Measurements from ENCODE around the gene BOC.

DNA sequence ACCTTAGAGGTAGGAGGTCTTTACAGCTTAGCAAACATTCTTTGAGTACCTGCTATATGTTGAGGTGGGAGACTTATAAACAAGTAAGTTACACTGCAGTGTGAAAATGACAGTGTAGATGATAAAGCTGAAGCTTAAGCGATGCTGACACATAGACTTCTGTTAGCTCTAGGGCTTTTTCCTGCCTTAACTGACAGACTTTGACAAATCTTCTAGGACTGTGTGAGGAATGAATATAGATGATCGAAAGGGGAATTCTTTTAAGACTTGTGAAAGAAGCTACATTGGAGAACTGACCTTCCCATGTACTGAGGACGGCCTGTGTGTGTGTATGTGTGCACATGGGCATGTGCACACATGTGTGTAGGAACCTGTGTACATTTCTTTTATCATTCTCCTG is 22.7 kb downstream of the BOC start:
- no peak for TF ChIP-seq POLR2A (IDR thresholded peaks at IDR 0.05)
- TF ChIP-seq, protein P1, sequence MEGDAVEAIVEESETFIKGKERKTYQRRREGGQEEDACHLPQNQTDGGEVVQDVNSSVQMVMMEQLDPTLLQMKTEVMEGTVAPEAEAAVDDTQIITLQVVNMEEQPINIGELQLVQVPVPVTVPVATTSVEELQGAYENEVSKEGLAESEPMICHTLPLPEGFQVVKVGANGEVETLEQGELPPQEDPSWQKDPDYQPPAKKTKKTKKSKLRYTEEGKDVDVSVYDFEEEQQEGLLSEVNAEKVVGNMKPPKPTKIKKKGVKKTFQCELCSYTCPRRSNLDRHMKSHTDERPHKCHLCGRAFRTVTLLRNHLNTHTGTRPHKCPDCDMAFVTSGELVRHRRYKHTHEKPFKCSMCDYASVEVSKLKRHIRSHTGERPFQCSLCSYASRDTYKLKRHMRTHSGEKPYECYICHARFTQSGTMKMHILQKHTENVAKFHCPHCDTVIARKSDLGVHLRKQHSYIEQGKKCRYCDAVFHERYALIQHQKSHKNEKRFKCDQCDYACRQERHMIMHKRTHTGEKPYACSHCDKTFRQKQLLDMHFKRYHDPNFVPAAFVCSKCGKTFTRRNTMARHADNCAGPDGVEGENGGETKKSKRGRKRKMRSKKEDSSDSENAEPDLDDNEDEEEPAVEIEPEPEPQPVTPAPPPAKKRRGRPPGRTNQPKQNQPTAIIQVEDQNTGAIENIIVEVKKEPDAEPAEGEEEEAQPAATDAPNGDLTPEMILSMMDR (IDR thresholded peaks at IDR 0.05): no peak
